PC-9 (cell line): ENCODE results near the gene SLC27A6. TPM values are rescaled to one million over a fixed set of nuclear protein-coding genes. Genes with fewer than 3 reads are reported as not detected.

ENCODE experiments used
- BruUV-seq: library from RNA; stranded (reverse); fragments of 400-500 nt; replicated peaks from 2 replicates; lab custom pipeline; 2021; lab: Mats Ljungman, UMichigan
- CTCF ChIA-PET: fragments of 300-600 bp; sonication (Branson Sonifier 250); formaldehyde crosslinking; loops from one replicate; lab custom pipeline; 2022; ENCODE audit warnings: antibody characterized with exemption; lab: Charles Lee
- POLR2A ChIA-PET: fragments of 300-600 bp; sonication (Branson Sonifier 250); formaldehyde crosslinking; loops from one replicate; lab custom pipeline; 2022; ENCODE audit warnings: antibody characterized with exemption; ENCODE audit not compliant: unreplicated experiment; lab: Charles Lee
- DNase-seq, 2 experiments: peaks; one replicate each; pipeline versions ENCODE4 v3.0.0 to v3.0.0-alpha.2; 2015 to 2022; ENCODE audit warnings: mixed read lengths in 1 of 2
- H2AFZ ChIP-seq: fragments of 200-600 bp; sonication (generic); 2 replicates; pipeline ENCODE4 v1.8.1; 2017; ENCODE audit warnings: antibody characterized with exemption
- H3F3A ChIP-seq: fragments of 200-600 bp; sonication (generic); 2 replicates; pipeline ENCODE4 v1.8.1; 2017; ENCODE audit warnings: antibody characterized with exemption, mild to moderate bottlenecking, low read depth; ENCODE audit not compliant: insufficient read depth
- H3K27ac ChIP-seq: fragments of 200-600 bp; sonication (generic); 2 replicates; pipeline ENCODE4 v1.6.1; 2016; ENCODE audit warnings: mixed run types
- H3K27me3 ChIP-seq: fragments of 200-600 bp; sonication (generic); 2 replicates; pipeline ENCODE4 v1.6.1; 2016; ENCODE audit warnings: low read depth, mixed run types; ENCODE audit not compliant: insufficient read depth
- H3K36me3 ChIP-seq: fragments of 200-600 bp; sonication (generic); 2 replicates; pipeline ENCODE4 v1.6.1; 2016; ENCODE audit warnings: low read depth, mixed run types
- H3K4me1 ChIP-seq: fragments of 200-600 bp; sonication (generic); replicated peaks from 2 replicates; pipeline ENCODE4 v1.6.1; 2016; ENCODE audit warnings: mixed run types; ENCODE audit not compliant: insufficient read depth
- H3K4me2 ChIP-seq: fragments of 200-600 bp; sonication (generic); 2 replicates; pipeline ENCODE4 v1.6.1; 2017; ENCODE audit warnings: mixed run types
- H3K4me3 ChIP-seq: fragments of 200-600 bp; sonication (generic); 2 replicates; pipeline ENCODE4 v1.6.1; 2016; ENCODE audit warnings: mixed run types
- H3K79me2 ChIP-seq: fragments of 200-600 bp; sonication (generic); 2 replicates; pipeline ENCODE4 v1.6.1; 2017; ENCODE audit warnings: low read depth, mixed run types
- H3K9me2 ChIP-seq: fragments of 200-600 bp; sonication (generic); 2 replicates; pipeline ENCODE4 v1.8.1; 2017; ENCODE audit warnings: mild to moderate bottlenecking; ENCODE audit not compliant: insufficient read depth
- H3K9me3 ChIP-seq: fragments of 200-600 bp; sonication (generic); 2 replicates; pipeline ENCODE4 v1.8.1; 2016; ENCODE audit warnings: low read depth; ENCODE audit not compliant: insufficient read depth
- H4K20me1 ChIP-seq: fragments of 200-600 bp; sonication (generic); 2 replicates; pipeline ENCODE4 v1.8.1; 2017; ENCODE audit not compliant: insufficient read depth
- CTCF ChIP-seq: fragments of 200-600 bp; sonication (generic); conservative IDR thresholded peaks from 2 replicates; pipeline ENCODE4 v1.6.1; 2017; ENCODE audit warnings: mixed run types, antibody characterized with exemption, mild to moderate bottlenecking, moderate library complexity
- EZH2 ChIP-seq: fragments of 200-600 bp; sonication (generic); IDR thresholded peaks from 2 replicates; pipeline ENCODE4 v1.8.0; 2017; ENCODE audit warnings: antibody characterized with exemption, low read depth
- intact Hi-C: fragments of 100-400 bp; cut with micrococcal nuclease; formaldehyde crosslinking; loops from one replicate; pipeline ENCODE4 v1.10.0; 2022; ENCODE audit not compliant: unreplicated experiment
- total RNA-seq: library from RNA; stranded (reverse); gene quantifications from 2 replicates; pipeline ENCODE4 v1.2.3, GENCODE V29; 2021

The SLC27A6 gene
- total RNA-seq, 1 experiment from 2014 or later = not detected

- Histone ChIP-seq H3K79me2 (no peaks in the 10 kb centered on the region), H3K4me2 (no peak overlapping the region), H3K4me3 (no peak overlapping the region), H3K36me3 (no peaks in the 10 kb centered on the region), H3K4me1 (no peaks in the 10 kb centered on the region), H3F3A (no peaks in the 10 kb centered on the region), H3K27me3 (no peaks in the 10 kb centered on the region), H2AFZ (no peak overlapping the region), H3K9me3 (no peaks in the 10 kb centered on the region), H4K20me1 (no peaks in the 10 kb centered on the region), H3K9me2 (no peaks in the 10 kb centered on the region), H3K27ac (no peak overlapping the region)
- TF ChIP-seq CTCF (no peak), EZH2 (no peak)
- POLR2A ChIA-PET = no interaction called here
- intact Hi-C loops = no loop called here
- BruUV-seq = no TSS peak
- CTCF ChIA-PET = no interaction called here
- no peak for DNase-seq
Observed at GRCh38 chr5:128973244-128973643, 8.0 kb downstream of the SLC27A6 start.

DNA sequence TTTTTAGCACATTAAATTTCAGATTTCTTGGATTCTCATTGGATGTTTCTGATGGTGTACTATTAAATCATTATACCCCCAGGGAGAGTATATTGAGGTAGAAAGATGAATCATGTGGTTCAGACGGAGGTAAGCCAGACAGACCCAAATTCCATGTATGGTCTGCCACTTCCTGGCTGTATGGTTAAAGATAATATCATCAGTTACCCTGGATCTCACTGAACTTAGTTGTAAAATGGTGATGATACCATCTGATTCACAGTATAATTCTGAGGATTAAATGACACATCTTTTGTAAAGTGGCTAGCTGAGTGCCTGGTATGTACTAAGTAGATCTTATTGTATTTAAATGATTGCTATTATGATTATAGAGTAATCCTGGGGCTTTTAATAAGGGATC is 9.3 kb downstream of the SLC27A6 start:
- H3K79me2 ChIP-seq = no peaks in the 10 kb centered on the region
- ChIA-PET CTCF (no interaction called here), POLR2A (no interaction called here)
- no peak for TF ChIP-seq EZH2
- no peak for TF ChIP-seq CTCF
- H3K27ac ChIP-seq = no peak overlapping the region
- H3K9me3 ChIP-seq = no peaks in the 10 kb centered on the region
- no peaks in the 10 kb centered on the region for H3K36me3 ChIP-seq
- BruUV-seq = no TSS peak
- H2AFZ ChIP-seq = no peak overlapping the region
- H3K4me2 ChIP-seq = no peak overlapping the region
- no peaks in the 10 kb centered on the region for H4K20me1 ChIP-seq
- H3K27me3 ChIP-seq = no peaks in the 10 kb centered on the region
- intact Hi-C loops = no loop called here
- H3K4me1 ChIP-seq = no peaks in the 10 kb centered on the region
- no peaks in the 10 kb centered on the region for H3F3A ChIP-seq
- H3K4me3 ChIP-seq = no peak overlapping the region
- no peaks in the 10 kb centered on the region for H3K9me2 ChIP-seq
- no peak for DNase-seq

DNA sequence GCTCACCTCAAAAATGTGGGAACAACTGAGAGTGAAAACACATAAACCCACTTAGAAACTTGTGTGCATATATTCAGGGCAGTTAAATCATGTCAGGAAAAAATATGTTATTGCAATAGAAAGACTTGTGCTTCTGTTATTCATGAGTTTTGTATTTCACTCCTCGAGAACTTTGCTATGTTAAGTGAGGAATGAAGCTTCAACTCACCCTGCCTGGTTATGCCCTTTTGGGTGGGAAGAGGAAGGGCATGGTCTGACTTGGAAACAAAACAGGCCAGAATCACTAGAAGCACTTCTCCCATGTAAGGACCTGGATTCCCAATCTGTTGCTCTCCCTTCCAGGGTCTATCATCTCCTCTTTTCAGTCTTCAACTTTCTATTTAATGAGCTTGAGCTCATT is 14.5 kb downstream of the SLC27A6 start:
- no peaks in the 10 kb centered on the region for H4K20me1 ChIP-seq
- ChIA-PET CTCF (no interaction called here), POLR2A (no interaction called here)
- no peak overlapping the region for H2AFZ ChIP-seq
- no peaks in the 10 kb centered on the region for H3K27me3 ChIP-seq
- no peak overlapping the region for H3K4me2 ChIP-seq
- no peak overlapping the region for H3K4me3 ChIP-seq
- H3K27ac ChIP-seq = no peak overlapping the region
- H3K36me3 ChIP-seq = no peaks in the 10 kb centered on the region
- no TSS peak for BruUV-seq
- H3K79me2 ChIP-seq = no peaks in the 10 kb centered on the region
- no peak for DNase-seq
- no peaks in the 10 kb centered on the region for H3K9me2 ChIP-seq
- H3K9me3 ChIP-seq = no peaks in the 10 kb centered on the region
- H3K4me1 ChIP-seq = no peaks in the 10 kb centered on the region
- no peaks in the 10 kb centered on the region for H3F3A ChIP-seq
- intact Hi-C loops = no loop called here
- no peak for TF ChIP-seq EZH2

DNA sequence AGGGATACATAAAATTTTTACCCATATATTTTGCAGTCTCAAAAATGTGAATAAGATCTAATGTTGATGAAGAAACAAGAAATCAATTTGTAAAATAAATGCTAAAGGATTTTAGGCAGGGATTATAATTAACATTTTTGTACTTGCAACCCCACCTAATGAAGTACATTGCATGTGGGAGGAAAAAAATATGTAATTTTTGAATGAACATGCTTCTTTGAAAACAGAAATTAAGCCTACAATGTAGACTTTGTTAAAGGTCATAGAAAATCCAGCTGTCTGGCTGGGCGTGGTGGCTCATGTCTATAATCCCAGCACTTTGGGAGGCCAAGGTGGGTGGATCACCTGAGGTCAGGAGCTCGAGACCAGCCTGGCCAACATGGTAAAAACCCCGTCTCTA is 15.6 kb downstream of the SLC27A6 start:
- intact Hi-C loops = no loop called here
- ChIA-PET CTCF (no interaction called here), POLR2A (no interaction called here)
- Histone ChIP-seq H3K9me3 (no peaks in the 10 kb centered on the region), H3K27ac (no peak overlapping the region), H3K4me3 (no peak overlapping the region), H3K27me3 (no peaks in the 10 kb centered on the region), H3K4me2 (no peak overlapping the region), H2AFZ (no peak overlapping the region), H3K36me3 (no peaks in the 10 kb centered on the region), H3K4me1 (no peaks in the 10 kb centered on the region), H3F3A (no peaks in the 10 kb centered on the region), H3K79me2 (no peaks in the 10 kb centered on the region), H4K20me1 (no peaks in the 10 kb centered on the region), H3K9me2 (no peaks in the 10 kb centered on the region)
- BruUV-seq = no TSS peak
- DNase-seq = no peak
- TF ChIP-seq EZH2 = no peak
- TF ChIP-seq CTCF = no peak
